Astrocyte of the cerebellum (primary cell): ENCODE results near the gene GNA14.

Source experiments
- DNase-seq: peaks from one replicate; pipeline ENCODE4 v3.0.0-alpha.2; 2011; ENCODE audit warnings: low read depth
- H3K4me3 ChIP-seq: 2 replicates; pipeline ENCODE4 v1.5.1; 2011; ENCODE audit warnings: mild to moderate bottlenecking, low read depth, low read length, moderate library complexity
- CTCF ChIP-seq: IDR thresholded peaks from 2 replicates; pipeline ENCODE4 v1.5.1; 2012; ENCODE audit warnings: low read length, low read depth, moderate library complexity, mild to moderate bottlenecking; ENCODE audit errors: missing control alignments
- in situ Hi-C: cut with HindIII; loops from 2 replicates; pipeline ENCODE4 v1.10.0; 2017; ENCODE audit warnings: low sequenced_read_pairs

GNA14 gene

DNA sequence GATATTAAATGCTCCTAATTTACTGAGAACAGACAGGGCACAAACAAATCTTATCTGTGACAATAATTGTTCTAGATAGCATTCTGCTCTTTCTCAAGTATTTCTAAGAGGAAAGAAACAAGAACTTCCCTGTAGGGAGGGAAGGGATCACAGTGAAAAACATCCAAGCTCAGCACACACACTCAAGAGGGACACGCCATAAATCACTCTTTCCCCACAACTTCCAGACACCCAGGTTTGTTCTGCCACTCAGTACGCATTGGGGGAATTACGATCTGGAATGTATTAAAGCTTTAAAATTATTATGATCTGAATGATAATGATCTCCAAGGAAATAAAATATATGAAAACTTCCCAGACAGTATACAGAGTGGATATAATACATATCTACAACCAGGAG lies 221.4 kb downstream of the GNA14 start:
- in situ Hi-C loops: no loop called here
- no peak for TF ChIP-seq CTCF
- no peak for DNase-seq

DNA sequence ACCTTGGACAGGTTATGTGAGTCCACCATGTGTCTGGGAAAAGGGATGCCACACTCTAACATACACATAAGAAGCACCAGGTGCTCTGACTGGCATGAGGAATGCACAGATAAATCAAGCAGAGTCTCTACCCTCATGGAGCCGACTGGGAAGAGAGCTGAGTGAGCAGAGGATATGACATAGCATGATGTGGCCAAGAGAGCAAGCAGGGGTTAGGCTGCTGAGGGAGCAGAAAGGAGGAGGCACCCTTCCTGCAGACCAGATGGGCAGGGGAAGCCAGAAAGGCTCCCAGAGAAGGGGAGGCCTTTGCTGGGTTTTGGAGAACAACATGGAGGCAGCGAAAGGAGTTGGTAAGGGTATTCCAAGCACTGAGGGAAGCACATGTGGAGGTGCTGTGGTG lies 223.1 kb downstream of the GNA14 start:
- no peak overlapping the region for H3K4me3 ChIP-seq
- no peak for TF ChIP-seq CTCF
- DNase-seq: no peak
- in situ Hi-C loops: no loop called here

More for the DNA sequence above, 221.4 kb downstream of the GNA14 start:
- no peak overlapping the region for H3K4me3 ChIP-seq

- no peak for TF ChIP-seq CTCF
- in situ Hi-C loops: no loop called here
Observed at GRCh38 chr9:77423841-77424240, 224.3 kb downstream of the GNA14 start.

GRCh38 chr9:77422969-77423368 lies 225.2 kb downstream of the GNA14 start:
- no peak for TF ChIP-seq CTCF
- in situ Hi-C loops: no loop called here
- DNase-seq: no peak
- no peak overlapping the region for H3K4me3 ChIP-seq

More at GRCh38 chr9:77423841-77424240, 224.3 kb downstream of the GNA14 start:
- no peak overlapping the region for H3K4me3 ChIP-seq
- no peak for DNase-seq

DNA sequence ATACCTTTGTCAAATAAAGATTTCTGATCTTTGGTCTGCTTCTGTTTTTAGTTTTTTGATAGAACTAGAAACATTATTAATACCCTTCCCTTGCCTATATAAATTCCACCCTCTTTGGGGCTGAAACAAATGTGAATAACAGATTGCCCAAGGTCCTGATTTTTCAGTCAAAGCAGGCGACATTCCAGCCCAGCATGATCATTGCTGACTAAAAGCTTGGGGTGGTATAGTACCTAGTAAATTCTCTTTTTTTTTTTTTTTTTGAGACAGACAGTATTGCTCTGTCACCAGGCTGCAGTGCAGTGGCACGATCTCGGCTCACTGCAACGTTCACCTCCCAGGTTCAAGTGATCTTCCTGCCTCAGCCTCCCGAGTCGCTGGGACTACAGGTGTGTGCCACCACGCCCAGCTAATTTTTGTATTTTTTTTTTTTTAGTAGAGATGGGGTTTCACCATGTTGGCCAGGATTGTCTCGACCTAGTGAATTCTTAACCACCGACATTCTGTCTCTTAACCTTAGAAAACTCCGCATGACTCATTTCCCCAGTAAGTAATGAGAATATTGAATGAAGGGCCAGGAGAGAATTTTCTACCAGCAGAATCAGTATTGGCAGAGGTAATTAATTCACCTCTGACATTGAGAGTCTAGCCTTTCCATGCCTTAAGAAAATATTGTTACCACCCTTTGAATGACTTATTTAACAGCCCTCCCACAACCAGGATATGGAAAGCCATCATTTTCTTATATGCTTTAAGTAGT lies 226.4 kb downstream of the GNA14 start:
- TF ChIP-seq CTCF: no peak
- DNase-seq: no peak
- in situ Hi-C loops: no loop called here
- H3K4me3 ChIP-seq: no peak overlapping the region

DNA sequence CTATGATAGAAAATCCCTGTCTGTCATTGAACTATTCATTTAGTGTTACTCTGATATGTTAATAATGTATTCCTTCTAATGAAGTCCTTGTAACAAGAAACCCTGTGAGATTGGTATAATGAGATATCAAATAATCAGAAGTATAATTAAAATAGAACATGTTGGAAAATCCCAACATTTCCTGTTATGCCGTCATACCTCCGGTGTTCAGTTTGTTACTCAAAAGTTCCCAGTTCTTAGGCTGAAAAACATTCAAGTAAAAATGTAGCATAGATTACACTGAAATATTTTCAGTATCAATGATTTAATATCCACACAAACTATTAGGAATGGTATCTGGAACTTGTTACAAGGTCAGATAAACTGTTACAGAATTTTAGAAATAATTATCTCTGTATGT lies 227.5 kb downstream of the GNA14 start:
- in situ Hi-C loops: no loop called here
- DNase-seq: no peak
- no peak for TF ChIP-seq CTCF
- H3K4me3 ChIP-seq: no peak overlapping the region
